H1 (cell line): ENCODE data around the gene SLK. TPM values are rescaled to one million over a fixed set of nuclear protein-coding genes. Genes with fewer than 3 reads are reported as not detected.

Experiments
- CHD7 ChIP-seq: fragments of 300-600 bp; sonication (generic); IDR thresholded peaks from 2 replicates; pipeline ENCODE4 v1.7.1; 2012; ENCODE audit warnings: low read length, moderate library complexity, mild to moderate bottlenecking, inconsistent platforms; ENCODE audit not compliant: insufficient replicate concordance
- CREB1 ChIP-seq: IDR thresholded peaks from 2 replicates; pipeline ENCODE4 v1.6.1; 2012; ENCODE audit warnings: inconsistent platforms
- EGR1 ChIP-seq: IDR thresholded peaks from 2 replicates; pipeline ENCODE4 v1.6.1; 2011; ENCODE audit warnings: low read depth, low read length, borderline replicate concordance
- GTF2F1 ChIP-seq: IDR thresholded peaks from 2 replicates; pipeline ENCODE4 v1.6.1; 2012; ENCODE audit warnings: low read depth, low read length, improper control_type of control experiment, borderline replicate concordance
- HDAC6 ChIP-seq: IDR thresholded peaks from one replicate; pipeline ENCODE4 v1.7.1; 2012; ENCODE audit warnings: low read depth, mild to moderate bottlenecking, inconsistent platforms, low read length, moderate library complexity
- KDM1A ChIP-seq: fragments of 200-600, 300-600 bp; sonication (generic); IDR thresholded peaks from 2 replicates; pipeline ENCODE4 v1.7.1; 2016; ENCODE audit warnings: mild to moderate bottlenecking, low read length, borderline replicate concordance
- POLR2A ChIP-seq, 2 experiments: IDR thresholded peaks; 1 replicate in 1 of 2; 2 replicates in 1 of 2; pipeline ENCODE4 v1.6.1; 2011; ENCODE audit warnings: low read depth in 2 of 2, low read length in 2 of 2, mild to moderate bottlenecking in 2 of 2; ENCODE audit errors: control extremely low read depth in 1 of 2
- POLR2AphosphoS5 ChIP-seq: IDR thresholded peaks from 2 replicates; pipeline ENCODE4 v1.6.1; 2011; ENCODE audit warnings: low read depth, low read length
- RNF2 ChIP-seq: fragments of 200-900, 300-1000 bp; sonication (generic); IDR thresholded peaks from 2 replicates; pipeline ENCODE4 v1.7.1; 2016; ENCODE audit warnings: borderline replicate concordance, low read depth, mild to moderate bottlenecking, antibody characterized with exemption, low read length; ENCODE audit not compliant: poor library complexity, severe bottlenecking; ENCODE audit errors: missing control alignments
- SIRT6 ChIP-seq: IDR thresholded peaks from one replicate; pipeline ENCODE4 v1.7.1; 2012; ENCODE audit warnings: low read length, inconsistent platforms
- SRF ChIP-seq: IDR thresholded peaks from 2 replicates; pipeline ENCODE4 v1.6.1; 2011; ENCODE audit warnings: mild to moderate bottlenecking, low read depth, low read length, moderate library complexity
- USF2 ChIP-seq: IDR thresholded peaks from 2 replicates; pipeline ENCODE4 v1.6.1; 2011; ENCODE audit warnings: low read length, improper control_type of control experiment
- polyA plus RNA-seq, 7 experiments: library from polyadenylated mRNA; depleted of rRNA in 3 of 7; stranded (reverse) in 5 of 7; unstranded in 2 of 7; fragments of >200 nt in 5 of 7; fragments of 200-250 nt in 2 of 7; gene quantifications; 1 replicate in 5 of 7; 2 replicates in 1 of 7; 4 replicates in 1 of 7; pipeline versions ENCODE4 v1.2.1 to v1.2.3, GENCODE V29; 2011 to 2013; ENCODE audit warnings: missing spikeins in 2 of 7, mixed read lengths in 2 of 7
- total RNA-seq: library from RNA; stranded (reverse); fragmentation: NEBNext Ultra II Directional; extraction: Animal tissue kit (Norgen Biotek cat#: 25700); gene quantifications from 2 replicates; pipeline ENCODE4 v1.2.1, GENCODE V29; 2021

The SLK gene
- total and polyA plus RNA-seq, 2 of the 8 experiments (the other 6 are each of a cell fraction or from before 2014, with no cell fraction given): 2.7 to 18.3 TPM

GRCh38 chr10:103928784-103929183 lies 38.2 kb upstream of the SLK start (continued):
- TF ChIP-seq CHD7: no peak
- no peak for TF ChIP-seq USF2
- TF ChIP-seq EGR1: no peak
- no peak for TF ChIP-seq HDAC6
- TF ChIP-seq CREB1: no peak
- TF ChIP-seq POLR2AphosphoS5: no peak
- no peak for TF ChIP-seq SRF
- no peak for TF ChIP-seq RNF2
- no peak for TF ChIP-seq GTF2F1
- no peak for TF ChIP-seq KDM1A
- TF ChIP-seq POLR2A (IDR thresholded peaks at IDR 0.05; ENCODE audit: control extremely low read depth in 1 of 2, low read depth in 2 of 2, low read length in 2 of 2): no peak
- TF ChIP-seq SIRT6: no peak
